HG02943 (cell line): ENCODE measurements around the gene MAML2.

Experiments used
- ATAC-seq: cut with Tn5 transposase; IDR thresholded peaks from one replicate; pipeline ENCODE4 v1.9.1; 2021; ENCODE audit warnings: mild to moderate bottlenecking, low read depth, moderate library complexity; ENCODE audit not compliant: unreplicated experiment

Gene MAML2

DNA sequence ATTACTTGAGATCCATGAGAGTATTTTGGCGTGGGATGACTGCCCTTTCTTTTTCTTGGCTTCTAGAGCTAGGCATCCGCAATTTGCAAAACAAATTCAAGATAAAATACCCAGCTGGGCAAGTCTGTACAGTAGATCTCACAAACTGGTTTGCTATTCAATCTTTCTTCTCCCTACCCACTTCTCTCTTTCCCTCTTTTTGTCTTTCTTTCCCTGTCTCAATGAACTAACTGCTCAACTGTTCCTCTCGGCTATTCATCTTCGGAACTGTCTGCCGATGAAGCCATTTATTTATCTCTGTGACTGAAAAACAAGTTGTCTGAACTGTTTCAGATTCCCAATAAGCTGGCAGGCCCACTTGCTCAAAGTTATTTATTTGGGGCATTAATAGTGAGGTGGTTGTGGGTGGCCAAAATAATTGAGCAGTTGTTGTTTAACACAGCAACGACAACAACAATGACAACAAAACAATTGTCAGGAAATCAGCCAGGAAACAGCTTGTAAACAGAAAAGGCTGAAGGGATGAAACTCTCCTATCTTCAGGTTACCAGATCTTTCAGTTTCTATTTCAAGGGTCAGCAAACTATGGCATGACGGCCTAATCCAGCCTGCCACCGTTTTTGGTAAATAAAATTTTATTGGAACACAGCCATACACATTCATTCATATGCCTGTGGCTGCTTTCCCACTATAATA is 343.1 kb downstream of the MAML2 start:
- ATAC-seq: no peak

GRCh38 chr11:95996621-95997235 is 346.3 kb downstream of the MAML2 start:
- no peak for ATAC-seq

GRCh38 chr11:95994329-95994728 is 348.7 kb downstream of the MAML2 start:
- ATAC-seq: no peak

DNA sequence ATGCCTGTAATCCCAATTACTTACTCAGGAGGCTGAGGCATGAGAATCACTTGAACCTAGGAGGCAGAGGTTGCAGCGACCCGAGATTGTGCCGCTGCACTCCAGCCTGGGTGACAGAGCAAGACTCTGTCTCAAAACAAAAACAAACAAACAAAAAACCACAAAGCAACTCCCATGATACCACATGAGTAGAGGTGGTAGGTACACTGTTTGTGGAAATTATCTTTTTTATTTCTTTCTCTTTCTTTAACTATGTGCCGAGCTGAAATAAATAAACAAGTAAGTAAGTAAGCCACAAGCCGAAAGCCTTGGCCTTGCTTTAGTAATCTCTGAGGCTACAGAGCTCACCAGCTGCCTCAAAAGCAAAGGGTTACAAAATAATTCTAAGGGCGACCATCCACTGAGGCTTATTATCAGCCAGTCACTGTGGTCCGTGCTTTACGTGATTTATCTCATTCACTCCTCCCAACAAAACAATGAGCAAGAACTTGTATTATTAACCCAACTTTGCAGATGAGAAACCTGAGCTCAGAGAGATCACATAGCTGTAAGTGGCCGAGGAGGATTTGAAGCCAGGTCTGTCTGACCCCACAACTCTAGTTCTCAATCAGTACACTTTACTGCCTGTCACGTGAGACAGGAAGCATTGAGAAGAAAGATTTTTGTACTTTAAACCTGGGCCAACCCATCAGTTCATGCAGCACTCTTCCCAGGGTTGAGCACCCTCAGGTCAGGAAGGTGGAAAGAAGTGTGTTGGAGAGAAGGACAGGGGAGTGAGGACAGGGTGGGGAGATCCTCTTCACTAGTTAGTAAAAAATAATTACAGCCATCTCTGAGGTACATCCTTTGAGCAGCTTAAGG is 349.3 kb downstream of the MAML2 start:
- ATAC-seq: no peak

DNA sequence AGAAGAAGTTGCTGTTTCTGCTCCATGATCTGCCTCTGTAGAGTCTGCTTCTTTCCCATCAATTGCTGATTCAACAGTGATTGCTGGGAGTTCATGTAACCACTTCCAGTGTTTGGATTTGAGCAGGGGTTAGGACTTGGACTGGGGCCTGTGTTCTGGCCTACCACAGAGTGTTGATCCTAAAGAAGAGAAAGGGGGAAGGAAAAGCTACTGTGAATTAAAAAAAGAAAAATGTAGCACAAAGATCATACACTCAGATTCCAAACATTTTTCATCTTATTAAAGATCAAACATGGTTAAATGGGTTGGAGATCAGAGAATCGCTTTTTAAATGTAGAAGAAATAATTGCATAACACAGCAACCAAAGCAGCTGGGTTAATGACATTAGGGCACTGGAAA is 351.4 kb downstream of the MAML2 start:
- no peak for ATAC-seq

DNA sequence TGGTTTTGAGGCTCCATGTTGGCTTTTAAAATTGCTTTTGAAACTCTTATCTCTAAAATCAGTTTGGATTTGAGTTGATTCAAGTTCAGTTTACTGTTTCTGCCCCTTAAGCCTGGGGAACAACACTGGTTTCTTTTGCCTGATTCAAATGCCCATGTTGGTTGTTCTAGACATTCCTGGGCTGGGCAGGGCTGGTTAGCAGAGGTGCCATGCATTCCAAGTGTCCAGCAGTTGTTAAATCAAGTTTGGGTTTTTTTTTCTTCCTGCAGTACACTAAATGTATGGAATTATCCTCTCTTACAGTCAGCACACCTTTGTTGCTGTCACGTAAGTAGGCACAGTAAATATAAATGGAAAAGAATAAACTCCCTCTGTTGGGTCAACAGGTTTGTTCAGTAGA is 351.9 kb downstream of the MAML2 start:
- no peak for ATAC-seq

- ATAC-seq: no peak
Observed at GRCh38 chr11:95989780-95990179, 353.2 kb downstream of the MAML2 start.

DNA sequence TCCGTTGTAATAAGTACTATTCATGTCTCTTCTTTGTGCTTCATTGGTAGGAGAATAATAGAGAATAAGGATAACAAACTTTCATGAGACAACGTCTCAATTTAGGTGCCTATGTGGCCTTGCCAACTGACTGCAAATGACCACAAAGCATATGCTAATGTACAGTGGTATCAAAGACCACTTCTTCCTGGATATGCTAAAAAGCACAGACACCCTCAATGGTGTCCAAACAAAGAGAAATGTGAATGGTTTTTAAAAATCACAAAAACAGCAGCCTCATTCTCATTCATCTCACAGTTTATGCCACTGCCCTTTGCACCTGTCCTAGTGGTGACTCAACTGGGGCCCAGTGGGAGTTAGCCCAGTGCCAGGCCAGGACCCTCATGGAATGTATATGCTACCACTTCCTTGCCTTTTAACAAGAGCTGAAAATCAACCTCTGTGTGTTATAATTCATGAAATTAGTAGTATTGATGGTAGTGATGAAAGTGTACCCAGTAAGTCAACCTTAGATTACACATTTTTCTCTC is 353.9 kb downstream of the MAML2 start:
- ATAC-seq: no peak

DNA sequence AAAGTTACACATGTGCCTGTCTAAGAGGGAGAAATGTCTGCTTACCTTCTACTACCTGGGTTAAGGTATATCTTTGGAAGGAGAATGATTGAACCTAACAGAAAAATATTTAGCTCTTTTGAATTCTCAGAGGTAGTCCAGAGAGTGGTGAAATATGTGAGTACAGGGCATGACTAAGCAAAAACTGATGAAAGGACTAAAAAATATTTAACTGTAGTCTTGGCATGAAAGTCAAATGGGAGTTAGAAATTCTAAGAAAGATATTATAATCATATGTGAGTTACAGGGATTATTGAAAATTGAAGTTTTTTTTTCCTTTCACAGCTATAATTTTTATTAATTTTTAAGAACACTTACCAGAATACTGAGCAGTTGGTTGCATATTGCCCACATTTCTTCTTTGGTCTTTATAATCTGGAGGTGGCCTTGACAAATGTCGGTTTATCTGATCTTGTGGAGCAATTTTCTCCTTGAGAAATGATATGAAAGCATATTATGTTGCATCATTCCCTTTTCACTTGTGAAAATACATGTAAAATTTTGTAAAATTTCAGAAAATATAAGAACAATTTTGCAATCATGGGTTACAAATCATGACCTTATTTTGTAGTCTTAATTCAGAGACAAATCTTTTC is 357.7 kb downstream of the MAML2 start:
- ATAC-seq: no peak

DNA sequence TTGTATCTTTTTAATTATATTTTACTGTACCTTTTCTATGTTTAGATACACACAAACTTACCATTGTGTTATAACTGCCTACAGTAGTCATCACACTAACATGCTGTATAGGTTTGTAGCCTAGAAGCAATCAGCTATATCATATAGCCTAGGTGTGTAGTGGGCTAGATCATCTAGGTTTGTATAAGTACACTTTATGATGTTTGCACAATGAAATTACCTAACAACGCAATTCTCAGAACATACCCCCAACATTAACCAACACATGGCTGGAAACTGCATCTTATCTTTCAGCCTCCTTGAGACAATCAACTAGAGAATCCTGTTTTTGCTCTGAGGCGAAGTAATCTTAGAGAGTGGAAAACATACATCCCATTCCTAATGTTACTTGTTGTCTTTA is 358.9 kb downstream of the MAML2 start:
- ATAC-seq: no peak

GRCh38 chr11:95977534-95978174 is 365.3 kb downstream of the MAML2 start:
- no peak for ATAC-seq

DNA sequence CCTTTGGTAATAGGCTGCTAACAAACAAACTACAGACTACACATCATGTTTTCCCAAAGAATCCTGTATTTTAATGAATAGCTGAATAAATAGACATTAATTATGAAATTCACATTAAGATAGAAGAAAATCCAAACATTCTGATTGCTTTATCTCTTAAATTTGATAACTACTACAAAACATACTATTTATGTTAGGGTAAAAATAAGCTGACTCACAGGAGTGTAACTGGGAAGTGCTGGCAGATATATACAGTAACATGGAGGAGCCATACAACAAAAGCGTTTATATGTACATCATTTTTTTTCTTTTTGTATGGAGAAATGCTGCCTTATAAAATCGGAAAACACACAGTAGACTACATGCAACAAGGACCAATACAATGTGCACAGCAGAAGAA is 366.4 kb downstream of the MAML2 start:
- ATAC-seq: no peak

- ATAC-seq: no peak
Observed at GRCh38 chr11:95975343-95975742, 367.7 kb downstream of the MAML2 start.

GRCh38 chr11:95972060-95972459 is 370.9 kb downstream of the MAML2 start:
- no peak for ATAC-seq

DNA sequence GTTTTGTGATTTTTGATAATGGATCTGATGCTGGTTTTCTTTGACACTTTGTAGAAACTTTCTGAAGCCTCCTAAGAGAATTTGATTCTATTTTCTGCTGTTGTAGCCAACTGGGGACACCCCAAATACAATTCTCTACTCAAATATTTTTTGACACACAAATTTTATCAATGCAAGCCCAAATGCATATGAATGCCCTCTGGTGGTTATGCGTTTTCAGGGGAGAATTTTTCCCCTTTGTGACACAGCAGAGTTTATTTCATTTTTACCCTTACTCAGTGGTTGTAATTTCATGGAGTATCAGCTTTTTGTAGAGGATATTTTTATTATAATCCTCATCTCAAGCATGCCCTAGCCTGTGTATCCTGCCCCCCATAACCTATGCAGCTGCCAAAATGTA is 374.4 kb downstream of the MAML2 start:
- no peak for ATAC-seq

DNA sequence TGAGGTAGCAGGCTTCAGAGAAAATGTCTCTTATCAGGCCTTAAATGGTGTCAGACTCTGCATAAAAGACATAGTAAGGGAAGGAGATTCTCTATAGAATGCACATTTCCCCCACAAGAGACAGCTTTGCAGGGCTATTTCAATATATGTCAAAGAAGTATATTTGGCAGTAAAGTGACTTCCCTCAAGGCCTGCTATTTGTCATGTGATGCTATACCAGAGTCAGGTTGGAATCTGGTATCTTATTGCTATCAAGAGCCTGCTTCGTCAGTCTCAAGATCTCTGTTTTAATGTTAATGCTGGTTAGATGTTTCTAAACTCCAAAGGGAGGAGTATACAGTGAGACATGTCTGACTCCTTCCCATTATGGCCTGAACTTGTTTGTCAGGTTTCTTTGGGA is 378.7 kb downstream of the MAML2 start:
- ATAC-seq: no peak

DNA sequence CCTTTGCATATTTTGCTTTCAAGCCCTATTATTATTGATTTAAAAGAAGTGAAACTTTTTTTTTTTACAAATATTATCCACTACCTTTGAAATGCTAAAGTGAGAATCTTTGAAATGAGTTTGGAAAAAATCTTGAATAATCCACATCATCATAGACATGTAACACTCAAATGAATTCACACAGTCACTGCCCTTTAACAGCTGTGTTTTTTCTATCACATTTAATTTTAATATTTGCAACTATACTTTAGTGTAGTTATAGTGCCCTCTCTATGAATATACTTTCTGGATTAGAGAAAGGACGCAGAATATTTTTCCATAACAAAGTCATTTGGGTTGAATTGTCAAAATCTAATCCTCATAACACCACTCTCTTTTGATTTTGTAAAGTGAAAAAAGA is 381.2 kb downstream of the MAML2 start:
- ATAC-seq: no peak

- ATAC-seq: no peak
Observed at GRCh38 chr11:95950905-95951304, 392.1 kb downstream of the MAML2 start.

DNA sequence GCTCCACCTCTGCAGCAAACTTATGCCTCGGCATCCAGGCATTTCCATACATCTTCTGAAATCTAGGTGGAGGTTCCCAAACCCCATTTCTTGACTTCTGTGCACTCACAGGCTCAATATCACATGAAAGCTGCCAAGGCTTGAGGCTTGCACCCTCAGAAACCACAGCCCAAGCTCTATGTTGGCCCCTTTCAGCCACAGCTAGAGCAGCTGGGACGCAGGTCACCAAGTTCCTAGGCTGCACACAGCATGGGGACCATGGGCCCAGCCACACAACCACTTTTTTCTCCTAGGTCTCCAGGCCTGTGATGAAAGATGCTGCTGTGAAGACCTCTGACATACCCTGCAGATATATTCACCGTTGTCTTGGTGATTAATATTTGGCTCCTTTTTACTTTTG is 394.4 kb downstream of the MAML2 start:
- no peak for ATAC-seq

- ATAC-seq: no peak
Observed at GRCh38 chr11:95944623-95945022, 398.4 kb downstream of the MAML2 start.
